Inflammatory macrophage (primary cell): ENCODE measurements around the gene C1QTNF6.
"Not testable (repeated sequence)": the region's sequence is repeated elsewhere in the genome, so short reads cannot be mapped to it uniquely, and the experiment has no call there.

Experiments
- DNase-seq, 2 donors: peaks; one replicate each; pipeline ENCODE4 v3.0.0-alpha.2; 2020 to 2022

Gene C1QTNF6

GRCh38 chr22:37175414-37176281 lies 12.4 kb downstream of the C1QTNF6 start:
- no peak for DNase-seq

DNA sequence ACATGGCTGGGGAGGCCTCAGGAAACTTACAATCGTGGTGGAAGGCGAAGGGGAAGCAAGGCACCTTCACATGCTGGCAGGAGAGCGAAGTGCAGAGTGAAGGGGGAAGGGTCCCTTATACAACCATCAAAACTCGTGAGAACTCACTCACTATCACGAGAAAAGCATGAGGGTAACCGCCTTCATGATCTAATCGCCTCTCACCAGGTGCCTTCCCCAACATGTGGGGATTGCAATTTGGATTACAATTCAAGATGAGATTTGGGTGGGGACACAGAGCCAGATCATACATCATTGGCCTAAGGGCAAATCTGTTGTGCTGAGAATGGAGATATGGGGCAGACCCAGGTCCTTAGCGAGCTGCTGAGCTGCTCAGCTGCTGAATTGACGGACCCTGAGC lies 13.1 kb downstream of the C1QTNF6 start:
- no peak for DNase-seq

DNA sequence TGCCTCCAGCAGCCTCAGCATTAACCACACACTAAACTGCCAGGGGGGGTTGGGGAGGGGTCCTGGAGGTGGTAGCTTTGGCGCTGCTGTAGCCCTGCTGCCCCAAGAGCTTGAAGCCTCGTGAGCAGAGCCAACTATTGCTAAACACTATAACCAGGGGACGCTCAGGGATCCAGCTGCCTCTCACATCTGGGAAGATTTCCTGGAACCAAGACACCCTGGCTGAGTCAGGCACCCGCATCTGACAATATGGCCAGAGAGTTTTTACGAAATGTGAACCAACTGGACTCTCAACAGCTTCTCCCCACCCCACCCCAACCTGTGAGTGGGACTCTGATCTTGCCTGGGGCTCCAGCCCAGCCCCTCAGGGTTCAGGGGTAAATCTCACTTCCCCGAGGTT lies 14.3 kb downstream of the C1QTNF6 start:
- DNase-seq, result no peak

GRCh38 chr22:37172266-37173245 lies 15.5 kb downstream of the C1QTNF6 start:
- DNase-seq, result no peak

GRCh38 chr22:37171662-37172061 lies 16.4 kb downstream of the C1QTNF6 start:
- DNase-seq, result no peak

DNA sequence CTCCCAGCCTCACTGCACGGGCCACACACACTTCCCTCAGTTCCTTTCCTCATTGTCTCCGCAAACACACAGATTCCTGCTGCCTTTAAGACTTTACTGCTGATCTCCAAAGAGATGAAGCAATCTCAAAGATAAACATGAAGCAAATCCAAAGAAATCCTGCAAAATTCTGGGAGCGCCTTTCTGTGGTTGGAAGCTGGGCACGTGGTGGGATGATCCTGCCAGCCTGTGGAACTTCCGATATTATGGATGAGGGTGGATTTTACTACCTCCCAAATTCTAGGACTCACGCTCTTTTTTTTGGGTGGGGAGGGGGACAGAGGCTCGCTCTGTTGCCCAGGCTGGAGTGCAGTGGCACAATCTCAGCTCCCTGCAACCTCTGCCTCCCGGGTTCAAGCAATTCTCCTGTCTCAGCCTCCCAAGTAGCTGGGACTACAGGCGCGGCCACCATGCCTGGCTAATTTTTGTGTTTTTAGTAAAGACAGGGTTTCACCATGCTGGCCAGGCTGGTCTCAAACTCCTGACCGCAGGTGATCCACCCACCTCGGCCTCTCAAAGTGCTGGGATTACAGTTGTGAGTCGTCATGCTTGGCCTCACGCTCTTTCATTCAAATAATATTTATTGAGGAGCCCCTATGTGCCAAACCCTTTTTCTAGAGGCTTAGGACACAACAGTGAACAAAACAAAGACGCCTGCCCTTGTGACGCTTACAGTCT lies 17.2 kb downstream of the C1QTNF6 start:
- DNase-seq, result not testable (repeated sequence)

GRCh38 chr22:37169947-37170688 lies 17.9 kb downstream of the C1QTNF6 start:
- DNase-seq, result no peak

DNA sequence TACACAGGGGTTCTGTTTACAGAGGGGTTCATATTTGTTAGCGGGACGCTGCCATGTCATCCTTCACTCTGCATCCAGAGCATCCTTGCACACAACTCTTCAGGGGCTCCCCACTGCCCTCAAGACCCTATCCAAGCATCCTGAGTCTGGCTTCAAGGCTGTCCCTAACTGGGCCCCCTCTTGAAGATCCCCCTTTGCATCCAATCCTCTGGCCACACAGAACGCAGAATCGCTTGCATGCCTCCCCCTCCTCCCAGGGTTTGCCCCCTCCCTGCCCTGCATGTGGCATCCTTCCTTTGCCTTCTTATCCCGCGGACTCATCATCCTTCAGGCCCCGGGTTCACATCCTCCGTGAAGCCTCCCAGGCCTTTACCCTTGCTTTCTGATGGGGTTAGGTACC lies 18.6 kb downstream of the C1QTNF6 start:
- DNase-seq, result no peak

GRCh38 chr22:37167981-37168647 lies 19.9 kb downstream of the C1QTNF6 start:
- no peak for DNase-seq

DNA sequence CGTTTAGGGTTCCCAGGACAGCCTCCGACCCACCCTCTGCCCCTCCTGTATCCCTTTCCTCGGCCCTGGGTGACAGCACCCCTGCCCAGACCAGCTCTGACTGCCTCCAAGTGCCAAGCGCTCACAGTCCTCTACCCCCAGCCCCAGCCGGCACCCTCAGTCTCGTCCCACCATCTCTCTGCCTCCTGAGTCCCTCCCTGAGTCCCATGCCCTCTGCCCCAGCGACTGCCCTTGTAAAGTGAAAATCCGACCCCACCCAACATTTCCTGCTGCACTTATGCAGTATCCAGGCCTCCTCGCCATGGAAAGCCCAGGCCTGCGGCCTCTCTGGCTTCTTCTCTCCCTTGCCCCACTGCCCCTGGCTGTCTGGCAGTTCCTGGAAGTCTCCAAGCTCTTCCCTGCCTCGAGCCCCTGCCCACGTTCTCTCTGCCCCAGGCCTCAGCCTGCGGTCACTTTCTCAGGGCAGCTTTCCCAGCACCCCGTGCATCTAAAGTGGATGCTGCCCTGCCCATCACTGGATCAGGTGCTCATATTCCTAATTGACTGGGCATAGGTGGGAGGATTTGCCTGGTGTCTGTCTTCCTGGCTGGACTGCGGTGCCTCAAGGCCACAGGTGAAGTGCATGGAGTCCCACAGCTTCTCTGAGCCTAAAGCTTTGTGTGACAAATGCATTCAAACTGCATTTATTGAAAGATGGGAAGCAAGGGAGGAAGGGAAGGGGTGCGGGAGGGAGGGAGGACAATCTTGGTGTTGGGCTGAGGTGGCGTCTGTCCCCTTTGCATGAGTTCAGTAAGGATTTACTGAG lies 20.7 kb downstream of the C1QTNF6 start:
- no peak for DNase-seq

GRCh38 chr22:37166675-37167066 lies 21.4 kb downstream of the C1QTNF6 start:
- DNase-seq, result peak; percentile 74 to 78

GRCh38 chr22:37165940-37166674 lies 21.9 kb downstream of the C1QTNF6 start:
- DNase-seq, result no peak

DNA sequence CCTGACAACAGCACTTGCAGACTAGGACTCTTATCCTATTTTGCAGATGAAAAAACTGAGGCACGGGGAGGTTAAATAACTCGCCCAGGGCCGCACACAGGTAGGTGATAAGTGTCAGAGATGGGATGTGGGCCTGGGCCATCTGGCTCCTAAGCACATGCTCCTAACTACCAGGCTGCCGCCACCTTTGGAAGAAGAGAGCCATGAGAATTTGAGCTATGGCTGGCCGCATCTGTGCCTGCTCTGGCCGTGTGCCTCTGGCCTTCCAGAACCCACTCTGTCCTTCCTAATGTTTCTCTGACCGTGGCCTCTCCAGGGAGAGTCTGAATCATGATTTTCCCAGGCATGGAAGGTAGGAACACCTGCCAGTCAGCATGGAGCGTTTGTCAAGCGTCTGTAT lies 23.0 kb downstream of the C1QTNF6 start:
- DNase-seq, result no peak

DNA sequence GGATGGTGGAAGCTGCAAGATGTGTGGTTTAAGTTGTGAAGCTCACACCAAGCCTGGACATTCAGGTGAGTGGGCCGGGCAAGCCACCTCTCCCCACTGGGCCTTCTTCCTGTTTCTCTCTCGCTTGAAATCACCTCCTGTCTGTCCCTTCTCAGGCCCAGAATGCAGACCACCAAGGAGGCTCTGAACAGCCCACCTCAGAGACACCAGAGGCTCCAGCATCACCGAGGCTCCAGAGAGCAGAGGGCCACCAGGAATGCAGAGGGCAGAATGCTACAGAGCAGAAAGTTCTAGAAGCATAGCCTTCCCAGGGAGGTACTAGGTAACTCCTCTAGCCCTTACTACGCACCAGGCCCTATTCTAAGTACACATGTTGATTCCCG lies 23.6 kb downstream of the C1QTNF6 start:
- no peak for DNase-seq

- no peak for DNase-seq
These were observed 24.2 kb downstream of the C1QTNF6 start for GRCh38 chr22:37163575-37164504.

- DNase-seq, result no peak
These were observed 25.0 kb downstream of the C1QTNF6 start for GRCh38 chr22:37163096-37163489.

- DNase-seq, result no peak
These were observed 25.6 kb downstream of the C1QTNF6 start for GRCh38 chr22:37162221-37163095.

- DNase-seq, result peak in 1 of 2 donors; percentile 5
These were observed 26.6 kb downstream of the C1QTNF6 start for GRCh38 chr22:37161443-37161842.
